Measurements from ENCODE around the gene TRAF3IP1. TPM values are rescaled to one million over a fixed set of nuclear protein-coding genes. Genes with fewer than 3 reads are reported as not detected.

Gene TRAF3IP1
- total and polyA plus RNA-seq, 2 of the 13 experiments (the other 11 are each of a cell fraction or from before 2014, with no cell fraction given) = 4.1 to 12.9 TPM

DNA sequence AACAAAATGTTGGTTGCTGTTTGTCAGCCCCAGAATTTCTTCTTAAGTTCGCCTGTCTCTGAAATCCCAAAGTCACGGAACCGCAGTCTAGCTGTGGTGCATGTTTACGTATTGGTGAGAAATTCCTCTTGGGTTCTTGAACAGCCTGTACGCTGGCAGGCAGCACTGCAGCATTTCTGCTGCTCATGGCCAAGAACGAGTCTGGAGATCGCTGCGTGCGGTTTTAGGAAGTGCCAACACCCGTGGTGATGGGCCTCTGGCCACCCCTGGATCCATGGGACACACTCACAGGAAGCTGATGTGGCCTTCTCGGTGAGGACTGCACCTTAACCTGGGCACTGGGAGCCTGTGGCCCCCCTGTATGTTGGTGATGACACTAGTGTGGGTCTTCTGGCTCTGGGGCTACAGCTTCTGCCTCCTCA is 130.1 kb downstream of the TRAF3IP1 start (continued):
- TF ChIP-seq TBL1XR1 (IDR thresholded peaks at IDR 0.05; ENCODE audit: borderline replicate concordance, low read length, partially characterized antibody) (no peak), ZBTB7A (CRISPR knock-in tag; IDR thresholded peaks at IDR 0.05) (no peak), CHCHD3 (CRISPR knock-in tag; IDR thresholded peaks at IDR 0.05) (no peak), RBAK (CRISPR knock-in tag; IDR thresholded peaks at IDR 0.05) (no peak), ZNF10 (CRISPR knock-in tag; IDR thresholded peaks at IDR 0.05; ENCODE audit: borderline replicate concordance, low read depth) (no peak), HOXD1 (CRISPR knock-in tag; IDR thresholded peaks at IDR 0.05) (no peak), ZMYM3 (CRISPR knock-in tag; IDR thresholded peaks at IDR 0.05) (no peak), ZNF569 (CRISPR knock-in tag; IDR thresholded peaks at IDR 0.05; ENCODE audit: borderline replicate concordance) (no peak), RFX5 (IDR thresholded peaks at IDR 0.05; ENCODE audit: low read depth, low read length) (no peak), ZNF326 (CRISPR knock-in tag; IDR thresholded peaks at IDR 0.05; ENCODE audit: borderline replicate concordance) (0 out of 2 replicates have a peak, but pooled peaks have one; percentile 51), ZNF777 (CRISPR knock-in tag; IDR thresholded peaks at IDR 0.05) (no peak), CC2D1A (CRISPR knock-in tag; IDR thresholded peaks at IDR 0.05) (no peak), ZNF530 (CRISPR knock-in tag; IDR thresholded peaks at IDR 0.05; ENCODE audit: low read depth) (no peak), ZNF451 (CRISPR knock-in tag; IDR thresholded peaks at IDR 0.05) (no peak), RBM22 (optimal IDR thresholded peaks at IDR 0.05; ENCODE audit: low read length) (no peak)
- TF ChIP-seq, protein P1, sequence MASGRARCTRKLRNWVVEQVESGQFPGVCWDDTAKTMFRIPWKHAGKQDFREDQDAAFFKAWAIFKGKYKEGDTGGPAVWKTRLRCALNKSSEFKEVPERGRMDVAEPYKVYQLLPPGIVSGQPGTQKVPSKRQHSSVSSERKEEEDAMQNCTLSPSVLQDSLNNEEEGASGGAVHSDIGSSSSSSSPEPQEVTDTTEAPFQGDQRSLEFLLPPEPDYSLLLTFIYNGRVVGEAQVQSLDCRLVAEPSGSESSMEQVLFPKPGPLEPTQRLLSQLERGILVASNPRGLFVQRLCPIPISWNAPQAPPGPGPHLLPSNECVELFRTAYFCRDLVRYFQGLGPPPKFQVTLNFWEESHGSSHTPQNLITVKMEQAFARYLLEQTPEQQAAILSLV (CRISPR knock-in tag; IDR thresholded peaks at IDR 0.05; ENCODE audit: borderline replicate concordance) = no peak
- TF ChIP-seq, protein P2, sequence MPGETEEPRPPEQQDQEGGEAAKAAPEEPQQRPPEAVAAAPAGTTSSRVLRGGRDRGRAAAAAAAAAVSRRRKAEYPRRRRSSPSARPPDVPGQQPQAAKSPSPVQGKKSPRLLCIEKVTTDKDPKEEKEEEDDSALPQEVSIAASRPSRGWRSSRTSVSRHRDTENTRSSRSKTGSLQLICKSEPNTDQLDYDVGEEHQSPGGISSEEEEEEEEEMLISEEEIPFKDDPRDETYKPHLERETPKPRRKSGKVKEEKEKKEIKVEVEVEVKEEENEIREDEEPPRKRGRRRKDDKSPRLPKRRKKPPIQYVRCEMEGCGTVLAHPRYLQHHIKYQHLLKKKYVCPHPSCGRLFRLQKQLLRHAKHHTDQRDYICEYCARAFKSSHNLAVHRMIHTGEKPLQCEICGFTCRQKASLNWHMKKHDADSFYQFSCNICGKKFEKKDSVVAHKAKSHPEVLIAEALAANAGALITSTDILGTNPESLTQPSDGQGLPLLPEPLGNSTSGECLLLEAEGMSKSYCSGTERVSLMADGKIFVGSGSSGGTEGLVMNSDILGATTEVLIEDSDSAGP (CRISPR knock-in tag; IDR thresholded peaks at IDR 0.05; ENCODE audit: borderline replicate concordance) = peak; percentile 65; the same call in 1 of the 2 replicates
- TF ChIP-seq, protein P3, sequence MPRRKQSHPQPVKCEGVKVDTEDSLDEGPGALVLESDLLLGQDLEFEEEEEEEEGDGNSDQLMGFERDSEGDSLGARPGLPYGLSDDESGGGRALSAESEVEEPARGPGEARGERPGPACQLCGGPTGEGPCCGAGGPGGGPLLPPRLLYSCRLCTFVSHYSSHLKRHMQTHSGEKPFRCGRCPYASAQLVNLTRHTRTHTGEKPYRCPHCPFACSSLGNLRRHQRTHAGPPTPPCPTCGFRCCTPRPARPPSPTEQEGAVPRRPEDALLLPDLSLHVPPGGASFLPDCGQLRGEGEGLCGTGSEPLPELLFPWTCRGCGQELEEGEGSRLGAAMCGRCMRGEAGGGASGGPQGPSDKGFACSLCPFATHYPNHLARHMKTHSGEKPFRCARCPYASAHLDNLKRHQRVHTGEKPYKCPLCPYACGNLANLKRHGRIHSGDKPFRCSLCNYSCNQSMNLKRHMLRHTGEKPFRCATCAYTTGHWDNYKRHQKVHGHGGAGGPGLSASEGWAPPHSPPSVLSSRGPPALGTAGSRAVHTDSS (CRISPR knock-in tag; conservative IDR thresholded peaks at IDR 0.05) = no peak
- TF ChIP-seq, protein P4, sequence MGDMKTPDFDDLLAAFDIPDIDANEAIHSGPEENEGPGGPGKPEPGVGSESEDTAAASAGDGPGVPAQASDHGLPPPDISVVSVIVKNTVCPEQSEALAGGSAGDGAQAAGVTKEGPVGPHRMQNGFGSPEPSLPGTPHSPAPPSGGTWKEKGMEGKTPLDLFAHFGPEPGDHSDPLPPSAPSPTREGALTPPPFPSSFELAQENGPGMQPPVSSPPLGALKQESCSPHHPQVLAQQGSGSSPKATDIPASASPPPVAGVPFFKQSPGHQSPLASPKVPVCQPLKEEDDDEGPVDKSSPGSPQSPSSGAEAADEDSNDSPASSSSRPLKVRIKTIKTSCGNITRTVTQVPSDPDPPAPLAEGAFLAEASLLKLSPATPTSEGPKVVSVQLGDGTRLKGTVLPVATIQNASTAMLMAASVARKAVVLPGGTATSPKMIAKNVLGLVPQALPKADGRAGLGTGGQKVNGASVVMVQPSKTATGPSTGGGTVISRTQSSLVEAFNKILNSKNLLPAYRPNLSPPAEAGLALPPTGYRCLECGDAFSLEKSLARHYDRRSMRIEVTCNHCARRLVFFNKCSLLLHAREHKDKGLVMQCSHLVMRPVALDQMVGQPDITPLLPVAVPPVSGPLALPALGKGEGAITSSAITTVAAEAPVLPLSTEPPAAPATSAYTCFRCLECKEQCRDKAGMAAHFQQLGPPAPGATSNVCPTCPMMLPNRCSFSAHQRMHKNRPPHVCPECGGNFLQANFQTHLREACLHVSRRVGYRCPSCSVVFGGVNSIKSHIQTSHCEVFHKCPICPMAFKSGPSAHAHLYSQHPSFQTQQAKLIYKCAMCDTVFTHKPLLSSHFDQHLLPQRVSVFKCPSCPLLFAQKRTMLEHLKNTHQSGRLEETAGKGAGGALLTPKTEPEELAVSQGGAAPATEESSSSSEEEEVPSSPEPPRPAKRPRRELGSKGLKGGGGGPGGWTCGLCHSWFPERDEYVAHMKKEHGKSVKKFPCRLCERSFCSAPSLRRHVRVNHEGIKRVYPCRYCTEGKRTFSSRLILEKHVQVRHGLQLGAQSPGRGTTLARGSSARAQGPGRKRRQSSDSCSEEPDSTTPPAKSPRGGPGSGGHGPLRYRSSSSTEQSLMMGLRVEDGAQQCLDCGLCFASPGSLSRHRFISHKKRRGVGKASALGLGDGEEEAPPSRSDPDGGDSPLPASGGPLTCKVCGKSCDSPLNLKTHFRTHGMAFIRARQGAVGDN (CRISPR knock-in tag; IDR thresholded peaks at IDR 0.05) = peak; percentile 8; the same call in 1 of the 2 replicates
